Activated CD4-positive, alpha-beta T cell treated with anti-CD3 and anti-CD28 coated beads, Interleukin-2, amount 50 U/mL, for 4 hours (primary cell): ENCODE measurements around the gene SMG7.

Experiments
- DNase-seq, 2 experiments: peaks; one replicate each; pipeline ENCODE4 v3.0.0-alpha.2; 2020

The SMG7 gene

DNA sequence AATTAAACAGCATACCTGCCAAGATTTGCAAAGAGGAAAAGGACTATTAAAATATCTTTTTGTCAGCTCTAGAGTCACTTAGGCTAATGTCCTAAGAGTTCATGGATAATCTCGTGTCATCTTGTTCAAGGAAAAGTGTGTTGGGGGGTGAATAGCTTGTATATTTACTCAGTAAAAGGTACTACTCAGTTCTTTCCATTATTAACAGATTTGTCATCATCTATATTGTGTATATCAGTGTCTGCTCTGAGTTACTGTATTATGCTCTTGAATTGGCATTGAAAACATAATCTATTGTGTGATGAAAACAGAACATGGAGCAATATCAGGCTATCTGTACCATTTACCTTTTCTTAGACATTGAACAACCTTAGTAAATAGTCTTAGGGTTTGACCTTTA is 41.9 kb downstream of the SMG7 start:
- no peak for DNase-seq

DNA sequence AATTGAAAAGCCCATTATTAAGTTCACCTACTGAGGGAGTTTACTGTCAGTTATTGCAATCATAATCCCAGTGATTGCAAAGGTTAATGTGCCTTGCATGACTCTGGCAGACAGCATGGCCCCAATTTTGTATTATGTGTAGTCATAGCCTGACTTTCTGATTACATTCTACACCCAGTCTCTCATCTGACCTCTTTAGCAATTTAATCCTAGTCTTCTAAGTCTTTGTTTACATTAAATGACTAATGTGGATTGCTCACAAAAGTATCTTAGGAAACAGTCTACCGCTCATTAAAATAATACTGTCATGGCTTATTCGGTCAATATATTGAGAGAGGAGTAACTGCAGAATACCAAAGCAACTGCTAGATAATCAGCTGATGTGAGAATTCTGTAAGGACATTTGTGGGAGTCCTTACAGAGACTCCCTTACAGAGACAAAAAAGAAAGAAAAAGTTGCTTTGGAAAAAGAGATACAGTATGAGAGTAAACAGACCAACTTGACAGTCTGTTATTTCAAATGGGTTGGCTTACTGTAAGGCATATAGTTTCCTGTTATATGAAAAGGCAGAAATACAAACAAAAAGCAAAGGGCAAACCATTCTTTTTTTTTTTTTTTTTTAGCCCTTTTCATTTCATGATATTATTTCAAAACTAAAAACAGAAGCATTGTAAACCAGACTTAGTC is 42.8 kb downstream of the SMG7 start:
- DNase-seq, result no peak

DNA sequence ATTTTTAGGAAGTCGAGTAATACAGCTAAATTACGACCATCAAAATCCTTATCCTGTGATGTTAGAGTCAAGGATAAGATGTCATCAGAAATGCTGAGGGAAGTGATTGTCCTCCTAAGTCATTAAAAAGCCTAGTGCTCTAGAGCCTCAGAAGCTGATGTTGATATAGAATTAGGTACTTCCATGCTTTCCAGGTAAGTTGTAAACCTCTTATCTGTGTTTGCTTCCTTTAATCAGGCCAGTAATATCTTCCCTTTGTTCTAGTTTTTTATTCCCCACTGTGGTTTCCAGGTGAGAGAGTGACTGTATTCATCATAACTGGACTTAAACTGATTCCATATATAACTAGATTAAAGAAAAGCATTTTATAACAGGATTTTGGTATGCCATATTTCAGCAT is 44.4 kb downstream of the SMG7 start:
- no peak for DNase-seq

DNA sequence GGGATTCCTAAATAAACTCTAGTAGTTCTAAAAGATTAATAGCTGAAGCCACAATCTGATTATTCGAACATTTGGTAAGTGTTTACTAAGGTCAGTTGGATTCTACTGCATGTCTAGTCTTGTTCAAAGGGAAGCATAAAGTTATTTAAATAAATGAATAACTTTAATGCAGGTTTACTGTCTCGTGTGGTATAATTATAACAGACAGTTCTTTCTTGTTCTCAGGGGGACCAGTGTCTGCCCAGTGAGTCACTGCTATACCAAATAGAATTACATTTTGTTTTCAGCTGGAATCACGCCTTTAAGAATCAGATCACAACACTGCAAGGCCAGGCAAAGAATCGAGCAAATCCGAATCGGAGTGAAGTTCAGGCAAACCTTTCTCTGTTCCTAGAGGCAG is 45.1 kb downstream of the SMG7 start:
- no peak for DNase-seq

DNA sequence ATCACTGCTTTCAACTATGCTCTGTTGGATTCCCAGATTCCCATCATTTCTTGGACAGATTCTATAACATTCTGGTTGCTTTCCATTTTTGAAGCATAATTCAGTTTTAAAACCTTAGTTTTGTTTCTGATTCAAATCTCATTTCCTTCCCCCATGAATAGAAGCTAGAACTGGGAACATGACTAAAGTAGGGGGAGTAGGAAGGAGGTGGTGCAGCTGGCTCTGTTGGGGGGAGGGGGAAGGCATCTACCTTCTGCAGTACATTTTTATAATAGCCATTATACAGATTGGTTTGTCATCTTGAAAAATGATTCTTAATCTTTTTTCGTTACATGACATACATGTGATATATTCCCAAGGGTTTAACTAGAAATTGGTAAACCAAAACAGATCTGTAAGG is 48.1 kb downstream of the SMG7 start:
- no peak for DNase-seq

DNA sequence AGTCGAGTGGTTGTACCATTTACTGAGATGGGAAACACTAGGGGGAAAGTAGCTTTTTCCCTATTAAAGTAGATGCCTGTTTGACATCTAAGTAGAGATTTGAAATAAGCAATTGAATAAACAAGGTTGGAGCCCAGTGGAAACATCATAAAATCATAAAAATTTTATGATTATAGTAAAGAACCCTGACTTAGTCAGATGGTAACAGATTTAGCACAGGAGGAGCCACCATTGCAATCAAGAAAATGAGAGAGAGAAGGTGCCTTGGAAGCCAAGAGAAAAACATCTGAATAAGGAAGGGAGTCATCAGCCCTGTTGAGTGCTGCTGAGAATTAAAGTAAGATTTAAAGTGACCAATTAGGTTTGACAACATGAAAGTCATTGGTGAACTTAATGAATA is 49.8 kb downstream of the SMG7 start:
- no peak for DNase-seq

DNA sequence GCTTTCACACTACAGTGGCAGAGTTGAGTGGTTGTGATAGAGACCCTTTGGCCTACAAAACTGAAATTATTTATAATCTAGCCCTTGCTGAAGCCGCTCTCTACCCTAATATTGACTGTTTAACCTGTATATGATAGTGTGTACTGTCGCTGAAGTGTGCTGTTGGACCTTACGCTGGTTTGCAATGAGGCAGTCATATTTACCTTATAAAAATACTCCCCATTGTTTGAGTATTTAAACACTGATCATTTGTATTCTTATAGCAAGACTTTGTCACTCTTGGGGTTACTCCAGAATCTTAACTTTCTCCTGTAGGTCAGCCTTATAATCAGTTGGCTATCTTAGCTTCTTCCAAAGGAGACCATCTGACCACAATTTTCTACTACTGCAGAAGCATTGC is 56.3 kb downstream of the SMG7 start:
- DNase-seq, result no peak

DNA sequence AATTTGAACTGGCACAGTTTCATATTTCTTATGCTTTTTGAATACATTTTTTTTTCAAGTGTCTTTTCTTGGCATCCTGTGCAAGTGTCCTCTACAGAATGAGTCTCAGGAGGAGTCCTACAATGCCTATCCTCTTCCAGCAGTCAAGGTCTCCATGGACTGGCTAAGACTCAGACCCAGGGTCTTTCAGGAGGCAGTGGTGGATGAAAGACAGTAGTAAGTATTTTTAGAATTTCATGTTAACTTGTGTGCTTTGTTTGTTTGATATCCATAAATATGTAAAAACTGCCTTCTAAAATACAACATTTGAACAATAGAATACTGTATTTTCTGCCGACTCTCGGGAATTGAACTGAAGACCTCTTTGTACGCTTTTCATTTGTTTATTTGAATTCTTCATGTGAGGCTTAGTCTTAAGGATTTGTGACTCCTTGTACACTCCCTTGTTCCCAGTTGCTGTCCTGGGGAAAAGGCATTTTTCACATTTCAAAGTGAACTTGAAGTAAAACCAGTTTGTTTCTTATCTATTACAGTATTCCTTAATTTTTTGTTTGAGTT is 61.4 kb downstream of the SMG7 start:
- no peak for DNase-seq

DNA sequence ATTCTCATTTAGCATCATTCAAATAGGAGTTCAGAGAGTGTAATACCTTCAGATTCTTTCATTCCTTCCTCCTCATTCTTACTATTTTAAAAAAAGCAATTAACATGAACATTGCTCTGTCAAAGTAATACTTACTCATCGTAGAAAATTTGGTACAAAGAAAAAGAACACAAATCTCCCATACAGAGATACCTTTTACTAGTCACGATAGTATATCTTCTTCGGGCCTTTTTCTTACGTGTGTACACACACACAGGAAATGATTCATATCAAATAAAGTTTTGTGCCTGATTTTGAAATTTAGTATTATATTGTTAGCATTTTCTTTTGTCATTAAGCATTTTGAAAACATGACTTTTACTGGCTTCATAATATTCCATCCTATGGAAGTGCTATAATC is 65.1 kb downstream of the SMG7 start:
- DNase-seq, result no peak

DNA sequence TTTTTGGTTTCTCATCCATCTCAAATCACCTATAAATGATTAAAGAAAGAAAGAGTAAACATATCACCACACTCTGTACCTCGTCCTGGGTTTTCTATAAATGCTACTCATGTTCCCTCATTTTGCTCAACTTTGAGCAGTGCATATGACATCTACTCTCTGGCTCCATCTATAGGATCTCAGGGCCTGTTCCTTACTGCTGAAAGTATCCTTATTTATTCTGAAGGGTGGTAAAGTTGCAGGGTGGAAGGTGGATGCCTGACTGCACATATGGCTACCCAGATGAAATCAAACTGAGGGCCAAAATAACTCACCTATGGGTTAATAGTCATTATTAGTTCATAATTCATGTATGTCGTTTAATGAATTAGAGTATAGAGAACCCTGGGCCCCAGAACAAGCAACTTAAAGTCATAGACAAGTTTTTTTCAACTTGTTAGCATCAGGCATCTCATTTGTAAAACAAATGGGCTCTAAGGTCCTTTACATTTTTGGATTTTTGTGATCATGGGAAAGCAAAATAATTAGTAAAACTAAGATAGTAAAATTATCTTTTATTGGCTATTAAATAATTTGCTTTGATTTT is 71.4 kb downstream of the SMG7 start:
- DNase-seq, result no peak

DNA sequence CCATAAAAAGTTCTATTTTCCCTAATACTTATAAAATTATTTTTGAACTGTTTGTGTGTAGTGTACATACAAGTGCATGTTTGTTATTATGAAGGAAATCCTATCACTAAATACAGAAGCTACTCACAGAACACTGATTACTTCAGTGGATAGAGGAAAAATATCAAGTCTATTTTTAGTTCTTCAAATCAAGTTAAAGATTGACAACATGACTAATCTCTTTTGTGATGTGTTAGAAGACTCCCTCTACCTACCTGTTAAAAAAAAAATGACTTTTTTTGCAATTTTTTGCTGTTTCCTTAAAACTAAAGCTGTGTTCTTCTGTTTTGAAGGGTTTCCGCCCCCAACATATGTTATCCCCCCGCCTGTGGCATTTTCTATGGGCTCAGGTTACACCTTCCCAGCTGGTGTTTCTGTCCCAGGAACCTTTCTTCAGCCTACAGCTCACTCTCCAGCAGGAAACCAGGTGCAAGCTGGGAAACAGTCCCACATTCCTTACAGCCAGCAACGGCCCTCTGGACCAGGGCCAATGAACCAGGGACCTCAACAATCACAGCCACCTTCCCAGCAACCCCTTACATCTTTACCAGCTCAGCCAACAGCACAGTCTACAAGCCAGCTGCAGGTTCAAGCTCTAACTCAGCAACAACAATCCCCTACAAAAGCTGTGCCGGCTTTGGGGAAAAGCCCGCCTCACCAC is 72.4 kb downstream of the SMG7 start:
- no peak for DNase-seq

DNA sequence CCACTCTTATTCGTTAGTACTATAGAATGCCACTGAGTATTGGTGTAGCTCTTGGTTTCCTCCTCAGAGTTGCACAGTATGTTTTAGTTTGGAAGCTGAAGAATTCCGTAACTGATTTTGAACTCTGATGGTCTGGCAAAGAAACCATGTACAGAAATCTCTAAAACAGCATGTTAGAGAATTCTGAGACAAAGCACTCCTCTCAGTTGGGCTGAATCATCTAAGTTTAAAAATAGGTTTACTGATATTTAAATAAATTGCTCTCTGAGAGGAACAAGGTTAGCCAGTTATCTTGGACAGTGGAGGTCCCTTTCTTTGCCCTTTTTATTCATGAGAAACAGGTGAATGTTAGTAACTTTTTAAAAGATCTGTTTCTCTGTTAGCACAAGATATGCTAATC is 74.1 kb downstream of the SMG7 start:
- no peak for DNase-seq

DNA sequence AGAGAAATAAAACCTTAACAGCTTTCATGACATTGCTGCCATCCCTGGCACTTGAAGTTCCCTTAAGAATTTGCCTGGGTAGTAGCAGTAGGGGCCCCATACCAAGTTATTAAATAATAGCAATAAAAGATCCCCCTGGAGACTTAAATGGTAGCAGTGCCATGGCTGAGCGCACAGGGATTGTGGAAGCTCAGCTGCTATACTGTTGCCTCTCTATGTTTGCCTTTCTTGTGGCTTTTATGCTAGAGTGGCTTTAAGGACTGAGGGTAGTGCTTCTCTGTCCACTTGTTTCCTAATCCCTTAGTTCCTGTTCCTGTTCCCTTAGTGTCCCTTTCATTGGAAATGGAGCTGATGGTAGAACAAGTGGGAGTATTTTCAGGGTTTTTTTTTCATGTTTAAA is 75.8 kb downstream of the SMG7 start:
- no peak for DNase-seq

DNA sequence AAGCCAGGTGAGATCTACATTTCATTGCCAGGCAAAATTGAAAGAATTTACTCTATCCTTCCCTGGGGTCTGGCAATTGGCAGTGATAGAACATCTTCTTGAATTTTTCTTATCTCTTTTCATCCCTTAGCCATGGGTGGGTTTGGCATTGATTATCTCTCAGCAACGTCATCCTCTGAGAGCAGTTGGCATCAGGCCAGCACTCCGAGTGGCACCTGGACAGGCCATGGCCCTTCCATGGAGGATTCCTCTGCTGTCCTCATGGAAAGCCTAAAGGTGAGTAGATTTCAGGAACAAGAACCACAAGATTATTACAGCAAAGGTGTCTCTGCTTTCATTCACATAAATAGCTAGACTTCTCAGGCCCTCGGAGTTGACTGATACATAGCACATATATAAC is 78.6 kb downstream of the SMG7 start:
- DNase-seq, result no peak

DNA sequence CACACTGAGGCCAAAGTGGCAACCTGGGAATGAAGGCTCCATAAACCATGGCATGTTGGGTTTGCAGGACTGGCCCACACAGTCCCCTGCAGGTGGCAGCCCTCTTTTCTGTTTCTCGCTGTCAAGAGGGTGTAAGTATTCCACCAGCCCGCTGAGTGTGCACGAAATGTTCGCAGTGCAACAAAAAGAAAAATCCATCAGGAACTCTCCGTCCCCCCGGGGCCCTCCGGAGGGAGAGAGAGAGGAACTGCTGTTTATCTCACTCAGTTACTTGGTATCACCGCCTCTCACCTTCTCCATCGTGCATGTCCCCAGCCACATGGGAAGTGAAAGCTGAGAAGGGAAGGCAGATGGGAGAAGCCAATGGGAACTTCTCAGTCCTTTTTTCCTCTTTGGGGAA is 79.6 kb downstream of the SMG7 start:
- DNase-seq, result no peak

DNA sequence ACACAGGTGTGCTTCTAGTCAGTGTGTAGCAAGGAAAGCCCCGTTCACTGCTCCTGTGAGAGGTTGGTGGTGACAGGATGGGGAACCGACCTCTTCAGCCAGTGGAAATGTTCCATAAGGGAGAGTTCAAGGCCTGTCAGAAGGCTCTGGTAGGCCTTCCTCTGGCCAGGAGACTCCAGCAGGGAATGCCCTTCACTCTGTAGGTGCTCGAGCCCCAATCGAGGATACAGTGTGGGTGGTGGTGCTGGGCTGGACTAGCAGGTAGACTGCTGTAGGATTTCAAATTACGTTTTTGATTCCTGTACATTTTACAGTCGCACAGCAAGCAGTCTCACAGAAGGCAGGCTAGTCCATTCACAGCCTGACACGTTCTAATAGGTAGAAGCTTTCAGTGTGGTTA is 80.1 kb downstream of the SMG7 start:
- no peak for DNase-seq

DNA sequence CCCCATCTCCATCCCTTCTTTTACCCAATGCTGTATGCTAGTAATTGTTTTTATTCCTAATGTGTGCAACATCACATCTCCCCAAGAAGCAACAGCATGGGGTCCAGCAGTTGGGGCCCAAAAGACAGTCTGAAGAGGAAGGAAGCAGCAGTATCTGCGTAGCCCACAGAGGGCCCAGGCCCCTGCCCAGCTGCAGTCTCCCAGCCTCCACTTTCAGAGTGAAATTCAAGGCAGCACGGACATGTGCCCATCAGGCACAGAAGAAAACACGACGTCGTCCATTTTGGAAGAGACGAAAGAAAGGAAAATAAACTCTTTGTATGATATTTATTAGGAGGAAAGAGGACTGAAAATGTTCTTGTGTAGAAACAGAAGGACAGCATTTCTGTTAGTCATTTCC is 80.6 kb downstream of the SMG7 start:
- DNase-seq, result no peak

DNA sequence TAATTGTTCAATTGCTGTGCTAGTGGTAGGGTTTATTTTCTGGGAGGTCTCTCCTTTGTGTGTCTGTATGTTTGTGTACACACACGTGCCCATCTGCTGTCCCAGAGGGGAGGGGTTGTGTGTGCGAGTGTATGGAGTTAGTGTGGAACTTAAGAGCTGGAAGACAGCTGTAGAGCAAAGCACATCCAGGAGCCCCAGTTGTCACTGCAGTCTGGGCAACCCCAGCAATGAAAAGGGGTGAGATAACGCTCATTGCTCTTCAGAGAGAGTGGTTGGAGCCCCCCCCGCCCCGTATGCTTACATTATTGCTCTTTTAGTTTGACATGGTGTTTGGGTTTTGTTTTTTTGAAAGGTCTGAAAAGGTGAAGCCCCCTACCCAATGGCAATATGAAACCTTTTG is 81.0 kb downstream of the SMG7 start:
- DNase-seq, result no peak

DNA sequence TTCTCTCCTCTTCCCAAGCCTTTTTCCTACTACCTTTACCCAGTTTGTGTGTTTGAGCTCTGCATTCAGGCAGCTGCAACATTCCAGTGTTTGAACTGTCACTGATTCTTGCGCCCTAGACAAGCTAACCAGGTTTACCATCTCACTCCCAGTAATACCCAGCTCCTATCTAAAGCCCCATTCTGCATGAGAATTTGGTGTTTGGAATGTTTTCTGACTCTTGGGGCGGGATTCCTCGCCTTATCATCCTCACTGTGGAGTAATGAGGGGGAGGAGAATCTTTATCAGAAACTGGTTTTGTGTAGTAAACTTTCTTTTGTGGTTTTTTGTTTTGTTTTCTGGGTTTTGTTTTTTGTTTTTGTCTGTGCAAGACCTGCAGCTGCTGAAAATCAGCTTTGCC is 81.5 kb downstream of the SMG7 start:
- DNase-seq, result no peak

DNA sequence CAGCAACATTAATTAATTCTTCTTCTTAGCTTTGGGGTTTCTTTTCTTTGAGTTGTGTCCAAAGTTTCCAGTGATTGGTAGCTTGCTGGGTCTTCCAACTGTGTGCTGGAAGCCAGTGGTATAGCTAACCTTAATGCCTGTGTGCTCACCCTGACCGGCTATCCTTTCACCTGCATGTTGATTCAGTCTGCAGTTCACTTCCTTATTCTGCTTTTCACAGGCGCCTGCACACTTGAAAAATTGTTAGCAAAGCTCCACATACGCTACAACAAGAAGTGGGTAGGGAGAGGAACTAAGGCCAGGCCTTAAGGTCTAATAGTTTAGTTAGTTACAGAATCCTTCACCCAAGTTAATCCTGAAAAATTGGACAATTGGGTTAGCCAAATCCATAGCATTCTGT is 82.3 kb downstream of the SMG7 start:
- no peak for DNase-seq

DNA sequence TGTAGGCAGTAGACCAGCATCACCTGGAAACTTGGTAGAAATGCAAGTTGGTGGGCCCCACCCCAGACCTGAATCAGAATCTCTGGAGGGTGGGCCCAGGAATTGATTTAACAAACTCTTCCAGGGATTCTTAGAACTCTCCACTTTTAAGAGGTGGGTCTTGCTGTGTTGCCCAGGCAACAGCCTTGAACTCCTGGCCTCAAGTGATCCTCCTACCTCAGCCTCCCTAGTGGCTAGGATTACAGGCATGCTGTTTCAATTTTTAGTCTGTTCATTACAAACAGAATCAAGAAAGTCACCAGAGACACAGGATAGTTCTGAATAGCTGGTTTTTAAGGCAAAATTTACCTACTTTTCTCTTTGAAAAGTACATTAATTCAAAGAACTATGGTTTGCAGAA is 86.8 kb downstream of the SMG7 start:
- DNase-seq, result no peak

DNA sequence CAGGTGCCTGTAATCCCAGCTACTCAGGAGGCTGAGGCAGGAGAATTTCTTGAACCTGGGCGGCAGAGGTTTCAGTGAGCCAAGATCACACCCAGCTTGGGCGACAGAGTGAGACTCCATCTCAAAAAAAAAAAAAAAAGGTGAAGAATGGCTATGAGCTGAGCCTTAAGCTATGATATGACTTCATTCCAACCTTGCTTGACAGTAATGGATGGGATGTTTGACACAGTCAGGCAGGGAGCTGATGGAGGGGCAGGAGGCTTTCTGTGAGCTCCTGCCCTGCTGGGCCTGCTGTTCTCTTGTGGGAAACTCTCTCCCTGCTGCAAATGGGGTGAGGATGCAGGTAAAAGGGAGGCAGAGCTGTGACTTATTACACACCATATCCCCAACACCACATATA is 90.4 kb downstream of the SMG7 start:
- DNase-seq, result no peak

DNA sequence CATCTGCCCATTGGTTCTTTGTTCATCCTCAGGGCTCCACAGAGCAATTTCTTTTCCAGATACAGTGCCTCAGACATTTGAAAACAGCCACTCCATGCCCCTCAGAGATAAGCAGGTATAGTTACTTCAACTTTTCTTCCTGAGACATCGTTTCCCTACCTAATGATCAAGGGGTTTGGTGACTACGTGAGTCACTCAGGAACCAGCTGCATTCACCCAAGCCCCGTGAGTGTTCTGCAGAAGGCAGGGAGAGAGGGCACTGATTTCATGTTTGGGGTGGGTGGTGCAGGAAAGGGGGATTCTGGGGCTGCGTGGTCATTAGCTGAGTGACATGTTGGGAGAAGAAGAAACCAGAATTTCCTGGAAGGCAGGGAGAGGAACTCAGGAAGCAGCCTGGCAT is 93.0 kb downstream of the SMG7 start:
- no peak for DNase-seq

DNA sequence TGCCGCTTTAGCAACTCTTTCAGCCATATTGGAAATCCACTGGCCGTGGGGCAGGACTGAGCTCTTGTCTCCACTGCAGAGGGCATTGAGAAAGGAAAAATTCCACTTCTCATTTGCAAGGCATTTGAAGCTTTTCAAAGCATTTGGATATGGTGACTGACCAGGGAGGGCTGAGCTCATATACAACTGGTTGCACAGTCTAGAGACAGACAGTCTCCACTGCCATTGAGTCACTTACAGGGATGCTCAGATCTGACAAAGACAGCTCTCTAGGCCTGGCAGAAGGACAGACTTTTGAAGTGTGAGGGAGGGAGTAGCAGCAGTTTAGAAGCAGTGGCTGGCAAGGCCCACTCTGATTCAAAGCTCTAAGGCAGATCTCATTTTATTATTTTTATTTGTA is 93.7 kb downstream of the SMG7 start:
- no peak for DNase-seq

DNA sequence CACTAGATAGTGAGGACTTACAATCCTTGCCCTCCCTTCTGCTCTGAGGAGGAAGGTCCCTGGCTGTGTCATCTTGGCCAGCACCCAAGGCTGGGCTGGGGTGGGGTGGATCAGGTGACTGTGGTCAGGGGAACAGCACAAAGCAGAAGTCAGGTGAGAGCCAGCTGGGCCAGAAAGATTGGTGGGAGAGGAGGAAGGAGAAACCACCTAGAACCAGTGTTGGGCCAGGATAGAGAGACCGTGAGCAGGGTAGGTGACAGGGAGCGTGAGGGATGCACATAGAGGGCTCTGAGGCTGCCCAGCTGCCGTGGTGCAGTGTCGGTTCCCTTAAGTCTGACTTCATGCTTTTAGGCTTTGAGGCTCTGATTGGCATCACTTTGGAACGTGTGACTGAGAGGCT is 95.3 kb downstream of the SMG7 start:
- no peak for DNase-seq
